ENCODE data around the gene TGFBRAP1. TPM values are rescaled to one million over a fixed set of nuclear protein-coding genes. Genes with fewer than 3 reads are reported as not detected.

The TGFBRAP1 gene
- total and polyA plus RNA-seq, 2 experiments from 2014 or later, result 8.5 to 11.3 TPM

GRCh38 chr2:105368759-105369408, 39.3 kb upstream of the TGFBRAP1 start:
- no peak for DNase-seq
- H3K9ac ChIP-seq, result no peak overlapping the region
- peaks cover 97% of the 10 kb centered on the region for H3K36me3 ChIP-seq (ENCODE audit: low read depth)
- 90 to 91% methylated on average over 8 of the region's 8 CpGs for WGBS, 2 experiments (ENCODE audit: low coverage in 1 of 2, low lambda C conversion rate in 2 of 2, missing lambda C conversion rate in 2 of 2)
- in situ Hi-C loops (cut with MboI), result no loop called here
- no peaks in the 10 kb centered on the region for H3K9me2 ChIP-seq (ENCODE audit: insufficient read depth)
- no peak overlapping the region for H3K4me3 ChIP-seq
- H3K9me3 ChIP-seq (ENCODE audit: low read depth), result no peaks in the 10 kb centered on the region
- peaks cover 100% of the 10 kb centered on the region for H3F3A ChIP-seq (ENCODE audit: insufficient read depth)
- H3K4me2 ChIP-seq (ENCODE audit: unreplicated experiment), result no peak overlapping the region
- H3K4me1 ChIP-seq (ENCODE audit: insufficient read depth), result peaks cover 36% of the 10 kb centered on the region
- no peaks in the 10 kb centered on the region for H4K20me1 ChIP-seq (ENCODE audit: insufficient read depth)
- no peaks in the 10 kb centered on the region for H3K27me3 ChIP-seq (replicated peaks; ENCODE audit: insufficient read depth)
- peak overlapping the region; percentile 56 for H3K27ac ChIP-seq
- H2AFZ ChIP-seq, result no peak overlapping the region
- TF ChIP-seq EZH2 (IDR thresholded peaks at IDR 0.05; ENCODE audit: insufficient read depth, poor library complexity, severe bottlenecking) (no peak), EZH2phosphoT487 (IDR thresholded peaks at IDR 0.05; ENCODE audit: insufficient read depth, low read depth) (no peak)
- peaks cover 96% of the 10 kb centered on the region for H3K79me2 ChIP-seq (ENCODE audit: insufficient read depth)

GRCh38 chr2:105365206-105365605, 35.7 kb upstream of the TGFBRAP1 start:
- H4K20me1 ChIP-seq (ENCODE audit: insufficient read depth), result no peaks in the 10 kb centered on the region
- H3K27ac ChIP-seq, result peak overlapping the region; percentile 68
- in situ Hi-C loops (cut with MboI), result no loop called here
- WGBS, 2 experiments (ENCODE audit: low coverage in 1 of 2, low lambda C conversion rate in 2 of 2, missing lambda C conversion rate in 2 of 2), result 44 to 46% methylated on average over 3 of the region's 3 CpGs
- peak overlapping the region; percentile 30; the same call in 1 of the 2 replicates for H3K9ac ChIP-seq
- no peaks in the 10 kb centered on the region for H3K9me3 ChIP-seq (ENCODE audit: low read depth)
- H2AFZ ChIP-seq, result no peak overlapping the region
- H3K9me2 ChIP-seq (ENCODE audit: insufficient read depth), result no peaks in the 10 kb centered on the region
- no peak overlapping the region for H3K4me3 ChIP-seq
- TF ChIP-seq EZH2phosphoT487 (IDR thresholded peaks at IDR 0.05; ENCODE audit: insufficient read depth, low read depth) (no peak), EZH2 (IDR thresholded peaks at IDR 0.05; ENCODE audit: insufficient read depth, poor library complexity, severe bottlenecking) (no peak)
- peaks cover 92% of the 10 kb centered on the region for H3K79me2 ChIP-seq (ENCODE audit: insufficient read depth)
- peaks cover 30% of the 10 kb centered on the region for H3K4me1 ChIP-seq (ENCODE audit: insufficient read depth)
- peak overlapping the region; percentile 32 for H3K4me2 ChIP-seq (ENCODE audit: unreplicated experiment)
- peaks cover 99% of the 10 kb centered on the region for H3F3A ChIP-seq (ENCODE audit: insufficient read depth)
- H3K27me3 ChIP-seq (replicated peaks; ENCODE audit: insufficient read depth), result no peaks in the 10 kb centered on the region
- peak; percentile 40 for DNase-seq
- H3K36me3 ChIP-seq (ENCODE audit: low read depth), result peaks cover 97% of the 10 kb centered on the region

- H3K4me2 ChIP-seq (ENCODE audit: unreplicated experiment), result peak overlapping the region; percentile 32
- peak; percentile 71 for DNase-seq
- WGBS, 2 experiments (ENCODE audit: low coverage in 1 of 2, low lambda C conversion rate in 2 of 2, missing lambda C conversion rate in 2 of 2), result 47 to 52% methylated on average over 5 of the region's 5 CpGs
- H3K4me3 ChIP-seq, result no peak overlapping the region
- no peak for TF ChIP-seq EZH2 (IDR thresholded peaks at IDR 0.05; ENCODE audit: insufficient read depth, poor library complexity, severe bottlenecking)
- no peak for TF ChIP-seq EZH2phosphoT487 (IDR thresholded peaks at IDR 0.05; ENCODE audit: insufficient read depth, low read depth)
- peaks cover 86% of the 10 kb centered on the region for H3K79me2 ChIP-seq (ENCODE audit: insufficient read depth)
- H4K20me1 ChIP-seq (ENCODE audit: insufficient read depth), result no peaks in the 10 kb centered on the region
- H3K9ac ChIP-seq, result 0 out of 2 replicates have a peak overlapping the region, but pooled peaks have one; percentile 8
- no peak overlapping the region for H2AFZ ChIP-seq
- peak overlapping the region; percentile 68 for H3K27ac ChIP-seq
- in situ Hi-C loops (cut with MboI), result no loop called here
- no peaks in the 10 kb centered on the region for H3K9me3 ChIP-seq (ENCODE audit: low read depth)
- H3K27me3 ChIP-seq (replicated peaks; ENCODE audit: insufficient read depth), result no peaks in the 10 kb centered on the region
- no peaks in the 10 kb centered on the region for H3K9me2 ChIP-seq (ENCODE audit: insufficient read depth)
- H3F3A ChIP-seq (ENCODE audit: insufficient read depth), result peaks cover 97% of the 10 kb centered on the region
- peaks cover 98% of the 10 kb centered on the region for H3K36me3 ChIP-seq (ENCODE audit: low read depth)
- peaks cover 30% of the 10 kb centered on the region for H3K4me1 ChIP-seq (ENCODE audit: insufficient read depth)
These were observed 35.1 kb upstream of the TGFBRAP1 start for GRCh38 chr2:105364436-105365139.

GRCh38 chr2:105362862-105363591, 33.5 kb upstream of the TGFBRAP1 start:
- DNase-seq, result no peak
- no peaks in the 10 kb centered on the region for H3K9me3 ChIP-seq (ENCODE audit: low read depth)
- peaks cover 34% of the 10 kb centered on the region for H3K4me1 ChIP-seq (ENCODE audit: insufficient read depth)
- no peak overlapping the region for H2AFZ ChIP-seq
- H3F3A ChIP-seq (ENCODE audit: insufficient read depth), result peaks cover 97% of the 10 kb centered on the region
- no peaks in the 10 kb centered on the region for H4K20me1 ChIP-seq (ENCODE audit: insufficient read depth)
- TF ChIP-seq EZH2phosphoT487 (IDR thresholded peaks at IDR 0.05; ENCODE audit: insufficient read depth, low read depth), result no peak
- peaks cover 98% of the 10 kb centered on the region for H3K36me3 ChIP-seq (ENCODE audit: low read depth)
- peaks cover 70% of the 10 kb centered on the region for H3K79me2 ChIP-seq (ENCODE audit: insufficient read depth)
- no peaks in the 10 kb centered on the region for H3K27me3 ChIP-seq (replicated peaks; ENCODE audit: insufficient read depth)
- H3K27ac ChIP-seq, result peak overlapping the region; percentile 68
- H3K4me3 ChIP-seq, result no peak overlapping the region
- H3K9ac ChIP-seq, result no peak overlapping the region
- no peaks in the 10 kb centered on the region for H3K9me2 ChIP-seq (ENCODE audit: insufficient read depth)
- WGBS, 2 experiments (ENCODE audit: low coverage in 1 of 2, low lambda C conversion rate in 2 of 2, missing lambda C conversion rate in 2 of 2), result 60 to 65% methylated on average over 15 of the region's 15 CpGs
- in situ Hi-C loops (cut with MboI), result no loop called here
- no peak overlapping the region for H3K4me2 ChIP-seq (ENCODE audit: unreplicated experiment)
